Lower lobe of right lung (tissue), 2 donors: ENCODE measurements around the gene CASZ1. TPM values are rescaled to one million over a fixed set of nuclear protein-coding genes. Genes with fewer than 3 reads are reported as not detected.

Experiments used
- ATAC-seq, 2 donors: fragments of 200-7000 bp; cut with Tn5 transposase; one replicate each; pipeline ENCODE4 v1.9.1; 2020 to 2022; ENCODE audit warnings: mild to moderate bottlenecking in 2 of 2, moderate library complexity in 2 of 2
- DNase-seq: peaks from one replicate; pipeline ENCODE4 v3.0.0-alpha.2; 2020
- H3K27ac ChIP-seq: fragments of 200-600 bp; one replicate; pipeline ENCODE4 v1.8.0; 2022
- H3K27me3 ChIP-seq: fragments of 200-600 bp; one replicate; pipeline ENCODE4 v1.8.0; 2022; ENCODE audit warnings: low read depth
- H3K36me3 ChIP-seq: fragments of 200-600 bp; one replicate; pipeline ENCODE4 v1.8.0; 2022; ENCODE audit warnings: mild to moderate bottlenecking
- H3K4me1 ChIP-seq: fragments of 200-600 bp; one replicate; pipeline ENCODE4 v1.8.0; 2022
- H3K4me3 ChIP-seq: fragments of 200-600 bp; one replicate; pipeline ENCODE4 v1.8.0; 2022; ENCODE audit warnings: mild to moderate bottlenecking
- H3K9me3 ChIP-seq: fragments of 200-600 bp; one replicate; pipeline ENCODE4 v1.8.0; 2022
- intact Hi-C: fragments of 100-400 bp; cut with DNase I; formaldehyde crosslinking; loops from one replicate; pipeline ENCODE4 v1.11.0; 2022
- total RNA-seq: library from RNA; stranded (reverse); fragmentation: NEBNext Ultra II Directional; extraction: Animal tissue kit (Norgen Biotek cat#: 25700); gene quantifications from one replicate; pipeline ENCODE4 v1.2.1, GENCODE V29; 2021
- TF ChIP-seq, protein P1 (sequence below): fragments of 200-600 bp; IDR thresholded peaks from one replicate; pipeline ENCODE4 v1.8.0; 2022; ENCODE audit warnings: antibody characterized with exemption, mild to moderate bottlenecking
- donor health status: DM: no; HTN: yes; CAD: no; lungs with severe emphysema.

CASZ1 gene
- total RNA-seq, 1 donor from 2014 or later: 47.5 TPM

DNA sequence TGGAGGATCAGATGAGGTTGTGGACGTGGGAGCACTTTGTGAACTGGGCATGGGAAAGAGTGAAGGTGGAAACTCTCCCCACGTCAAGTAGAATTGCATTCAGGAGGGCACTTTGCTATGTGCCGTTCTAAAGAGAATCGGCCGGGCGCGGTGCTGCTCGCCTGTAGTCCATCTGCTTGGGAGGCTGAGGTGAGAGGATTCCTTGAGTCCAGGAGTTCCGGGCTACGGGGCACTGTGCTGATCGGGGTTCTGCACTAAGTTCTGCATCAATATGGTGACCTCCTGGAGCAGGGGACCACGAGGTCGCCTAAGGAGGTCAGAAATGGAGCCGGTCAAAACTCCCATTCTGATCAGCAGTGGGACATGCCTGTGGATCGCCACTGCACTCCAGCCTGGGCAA, 179.8 kb downstream of the CASZ1 start:
- H3K27me3 ChIP-seq: no peaks in the 10 kb centered on the region
- peaks cover 16% of the 10 kb centered on the region for H3K36me3 ChIP-seq
- no peaks in the 10 kb centered on the region for H3K9me3 ChIP-seq
- no peaks in the 10 kb centered on the region for H3K4me1 ChIP-seq
- H3K27ac ChIP-seq: no peak overlapping the region
- no peak for ATAC-seq
- no peak for DNase-seq
- TF ChIP-seq, protein P1, sequence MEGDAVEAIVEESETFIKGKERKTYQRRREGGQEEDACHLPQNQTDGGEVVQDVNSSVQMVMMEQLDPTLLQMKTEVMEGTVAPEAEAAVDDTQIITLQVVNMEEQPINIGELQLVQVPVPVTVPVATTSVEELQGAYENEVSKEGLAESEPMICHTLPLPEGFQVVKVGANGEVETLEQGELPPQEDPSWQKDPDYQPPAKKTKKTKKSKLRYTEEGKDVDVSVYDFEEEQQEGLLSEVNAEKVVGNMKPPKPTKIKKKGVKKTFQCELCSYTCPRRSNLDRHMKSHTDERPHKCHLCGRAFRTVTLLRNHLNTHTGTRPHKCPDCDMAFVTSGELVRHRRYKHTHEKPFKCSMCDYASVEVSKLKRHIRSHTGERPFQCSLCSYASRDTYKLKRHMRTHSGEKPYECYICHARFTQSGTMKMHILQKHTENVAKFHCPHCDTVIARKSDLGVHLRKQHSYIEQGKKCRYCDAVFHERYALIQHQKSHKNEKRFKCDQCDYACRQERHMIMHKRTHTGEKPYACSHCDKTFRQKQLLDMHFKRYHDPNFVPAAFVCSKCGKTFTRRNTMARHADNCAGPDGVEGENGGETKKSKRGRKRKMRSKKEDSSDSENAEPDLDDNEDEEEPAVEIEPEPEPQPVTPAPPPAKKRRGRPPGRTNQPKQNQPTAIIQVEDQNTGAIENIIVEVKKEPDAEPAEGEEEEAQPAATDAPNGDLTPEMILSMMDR: no peak
- intact Hi-C loops: no loop called here
- H3K4me3 ChIP-seq: no peak overlapping the region

DNA sequence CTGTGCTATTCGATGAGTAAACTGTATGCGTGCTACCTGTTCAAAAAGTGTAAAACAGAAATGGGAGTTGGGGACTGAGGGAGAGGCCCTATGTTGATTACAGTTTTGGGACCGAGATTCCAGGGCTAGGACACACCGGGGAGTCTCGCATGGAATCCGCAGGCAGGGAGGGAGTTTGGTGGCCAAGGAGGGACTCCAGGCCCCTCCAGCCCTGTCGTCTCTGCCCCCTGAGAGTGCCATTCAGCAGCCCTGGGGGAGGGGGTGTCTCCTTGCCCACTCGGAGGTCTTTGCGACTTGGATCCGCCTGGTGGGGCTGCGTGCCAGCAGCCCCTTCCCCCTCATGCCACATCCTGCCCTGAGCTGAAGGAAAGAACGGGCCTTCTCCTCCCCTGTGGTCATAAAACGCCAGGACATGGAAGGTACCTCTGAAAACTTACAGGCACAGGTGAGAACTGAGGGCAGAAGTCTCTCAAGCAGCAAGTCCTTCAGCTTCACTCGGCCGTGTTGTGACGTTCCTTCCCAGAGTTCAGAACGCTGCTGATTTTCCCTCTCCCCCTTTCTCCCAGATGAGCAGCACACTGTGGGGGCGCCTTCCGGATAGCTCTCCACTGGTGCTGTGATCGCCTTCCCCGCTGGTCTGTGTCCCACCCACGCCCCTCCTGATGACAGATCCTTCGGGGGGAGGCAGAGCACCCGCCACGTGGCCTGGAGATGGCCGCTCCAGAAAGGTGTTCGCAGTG, 180.3 kb downstream of the CASZ1 start:
- ATAC-seq (no peak), DNase-seq (no peak)
- intact Hi-C loops: no loop called here
- Histone ChIP-seq H3K27ac (no peak overlapping the region), H3K4me1 (no peaks in the 10 kb centered on the region), H3K36me3 (peaks cover 15% of the 10 kb centered on the region), H3K27me3 (no peaks in the 10 kb centered on the region), H3K4me3 (no peak overlapping the region), H3K9me3 (no peaks in the 10 kb centered on the region)
- TF ChIP-seq, protein P1: no peak

DNA sequence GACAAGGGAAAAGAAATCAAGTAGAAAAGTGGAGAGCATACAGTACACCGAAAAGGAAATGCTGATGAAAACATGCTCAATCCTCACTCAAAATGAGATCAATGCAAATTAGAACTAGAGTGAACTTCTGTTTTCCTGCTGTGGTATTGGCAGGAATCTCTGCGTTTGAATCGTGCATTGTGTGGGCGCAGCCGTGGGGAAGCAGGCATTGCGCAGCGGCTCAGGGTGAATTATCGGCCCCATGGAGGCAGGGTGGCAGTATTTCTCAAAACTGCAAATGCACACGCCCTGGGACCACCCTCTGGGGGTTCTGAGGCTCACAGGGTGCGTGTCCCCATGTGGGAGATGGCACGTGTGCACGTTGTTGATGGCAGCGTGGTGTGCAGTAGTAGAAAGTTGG, 181.1 kb downstream of the CASZ1 start:
- Histone ChIP-seq H3K9me3 (no peaks in the 10 kb centered on the region), H3K36me3 (peaks cover 15% of the 10 kb centered on the region), H3K4me3 (no peak overlapping the region), H3K27me3 (no peaks in the 10 kb centered on the region), H3K4me1 (no peaks in the 10 kb centered on the region), H3K27ac (no peak overlapping the region)
- ATAC-seq (peak in 1 of 2 donors; percentile 19), DNase-seq (no peak)
- TF ChIP-seq, protein P1: no peak
- intact Hi-C loops: no loop called here

DNA sequence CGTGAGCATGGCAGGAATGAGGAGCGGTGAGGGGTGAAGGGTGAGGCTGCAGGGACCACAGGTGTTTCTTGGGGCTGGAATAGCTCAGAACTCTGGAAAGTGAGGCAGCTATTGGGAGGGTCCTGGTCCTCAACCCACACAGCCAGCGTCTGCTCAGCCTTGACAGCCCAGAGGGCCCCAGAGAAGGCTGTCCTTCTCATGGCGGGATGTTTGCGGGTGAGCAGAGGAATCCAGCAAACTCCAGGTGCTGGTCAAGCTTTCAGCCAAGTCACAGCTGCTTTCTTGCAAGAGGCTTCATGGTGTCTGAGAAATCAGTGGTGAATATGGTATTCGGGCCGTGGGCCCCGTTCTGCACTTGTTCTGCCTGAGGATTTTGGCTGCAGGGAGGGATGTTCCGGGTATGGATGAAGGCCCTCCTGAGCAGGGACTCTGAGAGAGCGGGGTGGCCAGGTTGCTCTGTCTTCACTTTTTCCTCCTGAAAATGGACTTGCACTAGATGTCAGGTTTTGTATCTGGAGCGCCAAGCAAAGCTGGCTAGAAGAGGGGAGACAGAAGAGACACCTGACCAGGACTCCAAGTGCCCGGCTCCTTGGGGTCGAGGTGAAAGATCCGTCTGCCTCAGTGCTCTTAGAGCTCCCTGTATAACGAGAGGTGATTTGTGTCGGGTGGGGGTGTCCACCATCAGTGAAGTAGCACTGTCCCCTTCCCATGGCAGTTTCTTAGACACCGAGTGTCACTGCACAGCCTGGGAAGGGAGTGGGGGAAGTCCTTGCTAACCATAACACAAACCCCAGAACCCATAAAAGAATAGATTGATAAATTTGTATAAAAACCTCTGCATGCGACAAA, 181.8 kb downstream of the CASZ1 start:
- DNase-seq (no peak), ATAC-seq (no peak)
- H3K9me3 ChIP-seq: no peaks in the 10 kb centered on the region
- no peak overlapping the region for H3K4me3 ChIP-seq
- TF ChIP-seq, protein P1: no peak
- H3K27me3 ChIP-seq: no peaks in the 10 kb centered on the region
- no peak overlapping the region for H3K27ac ChIP-seq
- intact Hi-C loops: no loop called here
- peaks cover 15% of the 10 kb centered on the region for H3K36me3 ChIP-seq
- no peaks in the 10 kb centered on the region for H3K4me1 ChIP-seq

DNA sequence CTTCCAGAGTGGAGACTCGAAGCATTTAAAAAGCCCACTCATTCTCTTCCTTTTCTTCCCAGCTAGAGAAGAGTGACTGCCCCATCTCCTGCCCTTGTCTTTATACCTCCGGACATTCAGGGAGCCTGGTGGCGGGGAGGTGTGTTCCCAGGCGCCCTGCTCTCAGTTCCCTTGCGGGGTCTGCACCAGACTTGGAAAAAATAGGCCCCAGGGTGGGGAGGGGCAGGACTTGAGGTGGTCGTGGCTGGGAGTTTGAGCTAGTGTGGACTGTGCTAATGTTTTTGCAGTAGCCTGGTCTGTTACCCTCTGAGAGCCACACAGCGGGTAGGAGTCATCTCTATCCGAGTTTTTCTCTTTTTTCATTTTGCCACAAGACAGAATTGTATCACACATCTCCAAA, 182.6 kb downstream of the CASZ1 start:
- Histone ChIP-seq H3K4me3 (no peak overlapping the region), H3K27me3 (no peaks in the 10 kb centered on the region), H3K27ac (no peak overlapping the region), H3K4me1 (no peaks in the 10 kb centered on the region), H3K36me3 (peaks cover 14% of the 10 kb centered on the region), H3K9me3 (no peaks in the 10 kb centered on the region)
- TF ChIP-seq, protein P1: no peak
- DNase-seq: no peak
- intact Hi-C loops: no loop called here
- no peak for ATAC-seq
